Tibial nerve (tissue), 4 donors: Measurements from ENCODE around the gene ARHGAP27.

Source experiments
- CTCF ChIP-seq, 5 experiments: fragments of 200-600 bp in 3 of 5; fragments of 450-650 bp in 2 of 5; sonication (generic) in 3 of 5; IDR thresholded peaks; one replicate each; pipeline ENCODE4 v1.5.1; 2016 to 2019; ENCODE audit warnings: antibody characterized with exemption in 5 of 5, mild to moderate bottlenecking in 3 of 5, moderate library complexity in 2 of 5
- EP300 ChIP-seq, 2 donors: sonication (generic); formaldehyde crosslinking; IDR thresholded peaks; one replicate each; pipeline ENCODE4 v1.6.1; 2017; ENCODE audit warnings: antibody characterized with exemption in 2 of 2, mild to moderate bottlenecking in 1 of 2
- POLR2A ChIP-seq, 2 donors: fragments of 450-650 bp; IDR thresholded peaks; one replicate each; pipeline ENCODE4 v1.6.1; 2017; ENCODE audit warnings: antibody characterized with exemption in 2 of 2, mild to moderate bottlenecking in 2 of 2, moderate library complexity in 2 of 2

- TF ChIP-seq POLR2A (IDR thresholded peaks at IDR 0.05) (no peak), CTCF (IDR thresholded peaks at IDR 0.05) (no peak), EP300 (IDR thresholded peaks at IDR 0.05) (no peak)
Observed at GRCh38 chr17:45414990-45415881, 17.4 kb downstream of the ARHGAP27 start.
